HepG2 (cell line): Measurements from ENCODE around the gene SEPHS1. TPM values are rescaled to one million over a fixed set of nuclear protein-coding genes. Genes with fewer than 3 reads are reported as not detected.

Experiments
- ATAC-seq: fragments of 200-7000 bp; cut with Tn5 transposase; 3 replicates; pipeline ENCODE4 v1.9.1; 2020; ENCODE audit warnings: mild to moderate bottlenecking, moderate library complexity
- BruUV-seq: library from RNA; stranded (reverse); fragments of 400-500 nt; replicated peaks from 2 replicates; lab custom pipeline; 2021; lab: Mats Ljungman, UMichigan
- CTCF ChIA-PET: fragments of 300-600 bp; formaldehyde crosslinking; extraction: SDS; loops from one replicate; lab custom pipeline; 2021; ENCODE audit warnings: low total read pairs, inconsistent platforms, low intra/inter-chr PET ratio; lab: Yijun Ruan, JAX
- POLR2A ChIA-PET: fragments of 350-600 bp; sonication (Branson Sonifier 250); formaldehyde crosslinking; loops from one replicate; lab custom pipeline; 2020; ENCODE audit warnings: antibody characterized with exemption, inconsistent platforms; lab: Yijun Ruan, JAX
- DNase-seq: peaks from one replicate; pipeline ENCODE4 v3.0.0-alpha.2; 2015; ENCODE audit warnings: low spot score
- FAIRE-seq: peaks from 3 replicates; lab custom pipeline; 2011; peaks lifted over from hg19 to GRCh38; lab: Jason Lieb, UNC
- H2AFZ ChIP-seq: one replicate; pipeline ENCODE4 v1.6.1; 2011; ENCODE audit warnings: low read length, inconsistent platforms
- H3K27ac ChIP-seq: fragments of 300-600 bp; 3 replicates; pipeline ENCODE4 v1.8.0; 2011; ENCODE audit warnings: mixed run types, mild to moderate bottlenecking, mixed read lengths, low read length, inconsistent platforms; ENCODE audit not compliant: insufficient read depth; ENCODE audit errors: extremely low read length
- H3K27me3 ChIP-seq, 2 experiments: fragments of 200-600 bp in 1 of 2; 2 replicates in 1 of 2; 3 replicates in 1 of 2; pipeline versions ENCODE4 v1.6.0 to v1.8.0; 2011; ENCODE audit warnings: low read length in 2 of 2, mild to moderate bottlenecking in 2 of 2, moderate library complexity in 2 of 2, inconsistent platforms in 1 of 2; ENCODE audit not compliant: insufficient read depth in 2 of 2, control insufficient read depth in 1 of 2
- H3K36me3 ChIP-seq, 2 experiments: fragments of 200-600 bp in 1 of 2; replicated peaks in 1 of 2; 2 replicates in 1 of 2; 3 replicates in 1 of 2; pipeline versions ENCODE4 v1.5.1 to v1.8.0; 2011; ENCODE audit warnings: low read length in 2 of 2, inconsistent platforms in 1 of 2; ENCODE audit not compliant: insufficient read depth in 2 of 2, control insufficient read depth in 1 of 2
- H3K4me1 ChIP-seq: 2 replicates; pipeline ENCODE4 v1.5.1; 2012; ENCODE audit warnings: low read length, inconsistent platforms; ENCODE audit not compliant: insufficient read depth
- H3K4me2 ChIP-seq: 2 replicates; pipeline ENCODE4 v1.6.0; 2011; ENCODE audit warnings: low read depth, low read length, inconsistent platforms
- H3K4me3 ChIP-seq, 3 experiments: fragments of 200-600 bp in 1 of 3; sonication (generic), shearing (Covaris generic) in 1 of 3; replicated peaks in 1 of 3; 2 replicates each; pipeline ENCODE4 v1.5.1; 2011 to 2016; ENCODE audit warnings: low read length in 3 of 3, inconsistent platforms in 2 of 3, low read depth in 2 of 3, mild to moderate bottlenecking in 2 of 3, control low read depth in 1 of 3, mixed read lengths in 1 of 3; ENCODE audit not compliant: insufficient read depth in 1 of 3
- H3K79me2 ChIP-seq: one replicate; pipeline ENCODE4 v1.6.1; 2011; ENCODE audit warnings: low read length, inconsistent platforms; ENCODE audit not compliant: insufficient read depth
- H3K9ac ChIP-seq: 2 replicates; pipeline ENCODE4 v1.6.0; 2011; ENCODE audit warnings: mild to moderate bottlenecking, low read depth, low read length, inconsistent platforms; ENCODE audit not compliant: insufficient read depth
- H3K9me3 ChIP-seq: 2 replicates; pipeline ENCODE4 v1.5.1; 2012; ENCODE audit warnings: mild to moderate bottlenecking, low read length
- H4K20me1 ChIP-seq: 2 replicates; pipeline ENCODE4 v1.6.0; 2011; ENCODE audit warnings: inconsistent platforms, mild to moderate bottlenecking, low read length, moderate library complexity; ENCODE audit not compliant: insufficient read depth
- HOXA9 ChIP-seq: sonication (generic); formaldehyde crosslinking; IDR thresholded peaks from 2 replicates; pipeline ENCODE4 v1.8.1; 2022; ENCODE audit warnings: missing genetic modification reagents, mild to moderate bottlenecking, moderate library complexity, borderline replicate concordance
- IRF9 ChIP-seq: sonication (generic); formaldehyde crosslinking; IDR thresholded peaks from 2 replicates; pipeline ENCODE4 v1.8.0; 2022; ENCODE audit warnings: missing genetic modification reagents, mild to moderate bottlenecking, borderline replicate concordance
- MAFF ChIP-seq: IDR thresholded peaks from 2 replicates; pipeline ENCODE4 v1.6.1; 2011; ENCODE audit warnings: low read depth, low read length, improper control_type of control experiment
- MAFK ChIP-seq, 2 experiments: IDR thresholded peaks in 1 of 2; conservative IDR thresholded peaks in 1 of 2; 2 replicates each; pipeline ENCODE4 v1.6.1; 2011; ENCODE audit warnings: improper control_type of control experiment in 2 of 2, low read length in 2 of 2
- ZNF12 ChIP-seq: sonication (generic); formaldehyde crosslinking; IDR thresholded peaks from 2 replicates; pipeline ENCODE4 v1.5.0; 2020; ENCODE audit warnings: missing genetic modification reagents
- ZNF749 ChIP-seq: sonication (generic); formaldehyde crosslinking; IDR thresholded peaks from 2 replicates; pipeline ENCODE4 v1.8.0; 2022; ENCODE audit warnings: mild to moderate bottlenecking, missing genetic modification reagents, moderate library complexity, borderline replicate concordance
- WGBS: methylation state at CpG from one replicate; pipeline ENCODE4 v1.1.6; 2017; ENCODE audit warnings: low lambda C conversion rate; 5-methylcytosine and 5-hydroxymethylcytosine counted together
- in situ Hi-C: cut with HindIII; loops from 2 replicates; pipeline ENCODE4 v1.10.0; 2017; ENCODE audit warnings: low pct_unique_long_range_greater_than_20kb; ENCODE audit not compliant: extremely low pct_ligation_motif_present
- intact Hi-C: fragments of 100-400 bp; cut with micrococcal nuclease; formaldehyde crosslinking; loops from one replicate; pipeline ENCODE4 v1.10.0; 2022; ENCODE audit not compliant: unreplicated experiment
- polyA plus RNA-seq, 8 experiments: library from polyadenylated mRNA; depleted of rRNA in 3 of 8; stranded (reverse) in 7 of 8; unstranded in 1 of 8; fragments of >200 nt; fragmentation: Illumina TruSeq in 4 of 8; extraction: Trizol in 4 of 8; gene quantifications; 2 replicates each; pipeline versions ENCODE4 v1.2.1 to v1.2.3, GENCODE V29; 2011 to 2016; ENCODE audit warnings: low read depth in 4 of 8, missing spikeins in 1 of 8, mixed read lengths in 1 of 8; ENCODE audit not compliant: insufficient read depth in 1 of 8
- total RNA-seq, 5 experiments: library from RNA; depleted of rRNA; stranded (reverse); fragments of >200 nt; fragmentation: Illumina TruSeq; extraction: Trizol; gene quantifications; 2 replicates each; pipeline ENCODE4 v1.2.3, GENCODE V29; 2016; ENCODE audit warnings: low read depth in 1 of 5

Gene SEPHS1
- total and polyA plus RNA-seq, 2 of the 13 experiments (the other 11 are each of a cell fraction or from before 2014, with no cell fraction given) = 57.8 to 61.5 TPM

GRCh38 chr10:13310518-13311176, 37.4 kb downstream of the SEPHS1 start:
- H3K4me1 ChIP-seq = peaks cover 18% of the 10 kb centered on the region
- no peaks in the 10 kb centered on the region for H4K20me1 ChIP-seq
- intact Hi-C loops (no loop called here), in situ Hi-C loops (no loop called here)
- no peak overlapping the region for H2AFZ ChIP-seq
- no peaks in the 10 kb centered on the region for H3K79me2 ChIP-seq
- no peak overlapping the region for H3K27ac ChIP-seq
- ChIA-PET CTCF (no interaction called here), POLR2A (interaction anchor here (1.6 kb wide), 1 partner anchor 11 kb away, joined by 4 read pairs; no protein-coding TSS in a partner anchor)
- no peak overlapping the region for H3K9ac ChIP-seq
- H3K36me3 ChIP-seq = no peaks in the 10 kb centered on the region
- ATAC-seq (peak; percentile 82), DNase-seq (no peak), FAIRE-seq (no peak)
- H3K4me3 ChIP-seq = no peak overlapping the region
- 13% methylated on average over 6 of the region's 7 CpGs for WGBS
- no peaks in the 10 kb centered on the region; a peak in 2 of 5 replicates for H3K27me3 ChIP-seq
- no peaks in the 10 kb centered on the region for H3K9me3 ChIP-seq
- peak overlapping the region; percentile 27 for H3K4me2 ChIP-seq
- BruUV-seq = no TSS peak
- TF ChIP-seq HOXA9 (CRISPR knock-in tag) (no peak), ZNF12 (CRISPR knock-in tag) (peak; percentile 93)

- H3K9me3 ChIP-seq = no peaks in the 10 kb centered on the region
- FAIRE-seq (no peak), ATAC-seq (no peak), DNase-seq (no peak)
- no peaks in the 10 kb centered on the region; a peak in 2 of 5 replicates for H3K27me3 ChIP-seq
- in situ Hi-C loops (no loop called here), intact Hi-C loops (no loop called here)
- peaks cover 18% of the 10 kb centered on the region for H3K4me1 ChIP-seq
- no peak overlapping the region for H3K9ac ChIP-seq
- 75% methylated on average over 2 of the region's 2 CpGs for WGBS
- H3K4me2 ChIP-seq = no peak overlapping the region
- H4K20me1 ChIP-seq = no peaks in the 10 kb centered on the region
- no peaks in the 10 kb centered on the region for H3K36me3 ChIP-seq
- ChIA-PET CTCF (no interaction called here), POLR2A (interaction anchor here (1.6 kb wide), 1 partner anchor 11 kb away, joined by 4 read pairs; no protein-coding TSS in a partner anchor)
- no TSS peak for BruUV-seq
- H2AFZ ChIP-seq = no peak overlapping the region
- TF ChIP-seq ZNF749 = no peak
- peak; percentile 67; the same call in 1 of the 2 replicates for TF ChIP-seq MAFF
- TF ChIP-seq MAFK (conservative IDR thresholded peaks at IDR 0.05 in 1 of 2, IDR thresholded peaks at IDR 0.05 in 1 of 2; ENCODE audit: low read length in 2 of 2) = peak; percentile 45 to 59; a peak in 3 of 4 replicates
- TF ChIP-seq IRF9 (CRISPR knock-in tag) = no peak
- no peaks in the 10 kb centered on the region for H3K79me2 ChIP-seq
- no peak overlapping the region for H3K4me3 ChIP-seq
- no peak overlapping the region for H3K27ac ChIP-seq
Observed at GRCh38 chr10:13309792-13310191, 38.3 kb downstream of the SEPHS1 start.
